DND-41 (cell line): ENCODE data around the gene NOC4L.

Experiments
- ATAC-seq: fragments of 200-7000 bp; cut with Tn5 transposase; 3 replicates; pipeline ENCODE4 v1.9.1; 2021; ENCODE audit warnings: low read depth; ENCODE audit not compliant: insufficient read depth
- DNase-seq: peaks from one replicate; pipeline ENCODE4 v3.0.0-alpha.2; 2020
- H2AFZ ChIP-seq: 2 replicates; pipeline ENCODE4 v1.6.0; 2012; ENCODE audit warnings: low read depth, low read length
- H3K27ac ChIP-seq: 2 replicates; pipeline ENCODE4 v1.5.1; 2012; ENCODE audit warnings: low read length, inconsistent platforms
- H3K27me3 ChIP-seq: fragments of 200-600 bp; sonication (generic); 2 replicates; pipeline ENCODE4 v1.6.0; 2012; ENCODE audit warnings: low read length, mild to moderate bottlenecking, inconsistent platforms; ENCODE audit not compliant: insufficient read depth, poor library complexity
- H3K36me3 ChIP-seq: 2 replicates; pipeline ENCODE4 v1.5.1; 2012; ENCODE audit warnings: low read length, inconsistent platforms; ENCODE audit not compliant: insufficient read depth
- H3K4me1 ChIP-seq: 2 replicates; pipeline ENCODE4 v1.5.1; 2012; ENCODE audit warnings: mild to moderate bottlenecking, low read length; ENCODE audit not compliant: insufficient read depth
- H3K4me2 ChIP-seq: 2 replicates; pipeline ENCODE4 v1.6.0; 2012; ENCODE audit warnings: mild to moderate bottlenecking, moderate library complexity, low read length, inconsistent platforms; ENCODE audit not compliant: insufficient read depth
- H3K4me3 ChIP-seq, 2 experiments: fragments of 200-600 bp in 1 of 2; shearing (Covaris generic) in 1 of 2; 2 replicates each; pipeline ENCODE4 v1.5.1; 2012 to 2016; ENCODE audit warnings: inconsistent platforms in 2 of 2, low read length in 2 of 2, mild to moderate bottlenecking in 2 of 2, low read depth in 1 of 2, moderate library complexity in 1 of 2
- H3K79me2 ChIP-seq: 2 replicates; pipeline ENCODE4 v1.6.0; 2012; ENCODE audit warnings: low read length, inconsistent platforms; ENCODE audit not compliant: insufficient read depth
- H3K9ac ChIP-seq: 2 replicates; pipeline ENCODE4 v1.6.0; 2012; ENCODE audit warnings: low read depth, mild to moderate bottlenecking, inconsistent platforms, low read length, moderate library complexity
- H3K9me3 ChIP-seq: 2 replicates; pipeline ENCODE4 v1.5.1; 2012; ENCODE audit warnings: low read length, moderate library complexity, mild to moderate bottlenecking, inconsistent platforms; ENCODE audit not compliant: insufficient read depth, severe bottlenecking
- H4K20me1 ChIP-seq: 2 replicates; pipeline ENCODE4 v1.6.0; 2012; ENCODE audit warnings: low read length; ENCODE audit not compliant: insufficient read depth
- EZH2 ChIP-seq: IDR thresholded peaks from 3 replicates; pipeline ENCODE4 v1.6.1; 2012; ENCODE audit warnings: borderline replicate concordance, low read depth, mild to moderate bottlenecking, moderate library complexity, low read length, inconsistent platforms; ENCODE audit not compliant: severe bottlenecking
- TF ChIP-seq, protein P1 (sequence below): IDR thresholded peaks from 2 replicates; pipeline ENCODE4 v1.5.1; 2012; ENCODE audit warnings: borderline replicate concordance, low read length, moderate library complexity, mild to moderate bottlenecking; ENCODE audit not compliant: poor library complexity, severe bottlenecking; ENCODE audit errors: extremely low read depth

The NOC4L gene

DNA sequence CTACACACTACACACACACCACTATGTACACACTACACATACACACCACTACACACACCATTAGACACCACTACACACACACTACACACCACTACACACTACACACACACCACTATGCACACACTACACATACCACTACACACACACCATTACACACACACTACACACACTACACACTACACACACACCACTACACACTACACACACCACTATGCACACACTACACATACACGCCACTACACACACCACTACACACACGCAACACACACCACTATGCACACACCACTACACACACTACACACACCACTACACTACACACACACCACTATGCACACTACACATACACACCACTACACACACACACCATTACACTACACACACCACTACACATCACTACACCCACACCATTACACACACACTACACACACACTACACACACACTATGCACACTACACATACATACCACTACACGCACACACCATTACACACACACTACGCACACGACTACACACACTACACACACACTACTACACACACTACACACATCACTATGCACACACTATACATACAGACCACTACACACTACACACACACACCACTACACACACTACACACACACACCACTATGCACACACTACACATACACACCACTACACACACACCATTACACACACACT lies 13.6 kb downstream of the NOC4L start:
- Histone ChIP-seq H2AFZ (no peak overlapping the region), H3K79me2 (no peaks in the 10 kb centered on the region), H3K4me2 (no peak overlapping the region), H3K4me3 (no peak overlapping the region), H3K4me1 (peaks cover 4% of the 10 kb centered on the region; the same call in 1 of the 2 replicates), H3K9me3 (peaks cover 2% of the 10 kb centered on the region), H3K36me3 (peaks cover 24% of the 10 kb centered on the region), H3K9ac (no peak overlapping the region), H4K20me1 (peaks cover 20% of the 10 kb centered on the region), H3K27ac (no peak overlapping the region), H3K27me3 (peaks cover 2% of the 10 kb centered on the region)
- ATAC-seq: no peak
- TF ChIP-seq, protein P1, sequence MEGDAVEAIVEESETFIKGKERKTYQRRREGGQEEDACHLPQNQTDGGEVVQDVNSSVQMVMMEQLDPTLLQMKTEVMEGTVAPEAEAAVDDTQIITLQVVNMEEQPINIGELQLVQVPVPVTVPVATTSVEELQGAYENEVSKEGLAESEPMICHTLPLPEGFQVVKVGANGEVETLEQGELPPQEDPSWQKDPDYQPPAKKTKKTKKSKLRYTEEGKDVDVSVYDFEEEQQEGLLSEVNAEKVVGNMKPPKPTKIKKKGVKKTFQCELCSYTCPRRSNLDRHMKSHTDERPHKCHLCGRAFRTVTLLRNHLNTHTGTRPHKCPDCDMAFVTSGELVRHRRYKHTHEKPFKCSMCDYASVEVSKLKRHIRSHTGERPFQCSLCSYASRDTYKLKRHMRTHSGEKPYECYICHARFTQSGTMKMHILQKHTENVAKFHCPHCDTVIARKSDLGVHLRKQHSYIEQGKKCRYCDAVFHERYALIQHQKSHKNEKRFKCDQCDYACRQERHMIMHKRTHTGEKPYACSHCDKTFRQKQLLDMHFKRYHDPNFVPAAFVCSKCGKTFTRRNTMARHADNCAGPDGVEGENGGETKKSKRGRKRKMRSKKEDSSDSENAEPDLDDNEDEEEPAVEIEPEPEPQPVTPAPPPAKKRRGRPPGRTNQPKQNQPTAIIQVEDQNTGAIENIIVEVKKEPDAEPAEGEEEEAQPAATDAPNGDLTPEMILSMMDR: no peak
- TF ChIP-seq EZH2: no peak
- DNase-seq: no peak

- Histone ChIP-seq H3K9me3 (peaks cover 2% of the 10 kb centered on the region), H3K9ac (no peak overlapping the region), H3K36me3 (peaks cover 24% of the 10 kb centered on the region), H4K20me1 (peaks cover 24% of the 10 kb centered on the region), H3K4me2 (no peak overlapping the region), H3K27me3 (peaks cover 8% of the 10 kb centered on the region), H3K27ac (no peak overlapping the region), H3K4me3 (no peak overlapping the region), H2AFZ (no peak overlapping the region), H3K4me1 (peaks cover 8% of the 10 kb centered on the region; the same call in 1 of the 2 replicates), H3K79me2 (no peaks in the 10 kb centered on the region)
- no peak for TF ChIP-seq EZH2
- TF ChIP-seq, protein P1: no peak
- no peak for DNase-seq
- ATAC-seq: no peak
Measured at GRCh38 chr12:132158677-132159554, 14.7 kb downstream of the NOC4L start.

- Histone ChIP-seq H3K27me3 (peaks cover 8% of the 10 kb centered on the region), H3K9ac (no peak overlapping the region), H4K20me1 (peaks cover 17% of the 10 kb centered on the region), H3K4me3 (no peak overlapping the region), H3K4me2 (no peak overlapping the region), H3K79me2 (no peaks in the 10 kb centered on the region), H3K27ac (no peak overlapping the region), H3K36me3 (peaks cover 24% of the 10 kb centered on the region), H3K4me1 (peaks cover 4% of the 10 kb centered on the region; the same call in 1 of the 2 replicates), H2AFZ (no peak overlapping the region), H3K9me3 (peaks cover 2% of the 10 kb centered on the region)
- TF ChIP-seq EZH2: no peak
- TF ChIP-seq, protein P1: no peak
- ATAC-seq (no peak), DNase-seq (no peak)
Measured at GRCh38 chr12:132159555-132160003, 15.3 kb downstream of the NOC4L start.
